HepG2 (cell line): ENCODE results near the gene AUTS2. TPM values are rescaled to one million over a fixed set of nuclear protein-coding genes. Genes with fewer than 3 reads are reported as not detected.

ENCODE experiments used
- ATAC-seq: fragments of 200-7000 bp; cut with Tn5 transposase; 3 replicates; pipeline ENCODE4 v1.9.1; 2020; ENCODE audit warnings: mild to moderate bottlenecking, moderate library complexity
- BruUV-seq: library from RNA; stranded (reverse); fragments of 400-500 nt; replicated peaks from 2 replicates; lab custom pipeline; 2021; lab: Mats Ljungman, UMichigan
- CTCF ChIA-PET: fragments of 300-600 bp; formaldehyde crosslinking; extraction: SDS; loops from one replicate; lab custom pipeline; 2021; ENCODE audit warnings: low total read pairs, inconsistent platforms, low intra/inter-chr PET ratio; lab: Yijun Ruan, JAX
- POLR2A ChIA-PET: fragments of 350-600 bp; sonication (Branson Sonifier 250); formaldehyde crosslinking; loops from one replicate; lab custom pipeline; 2020; ENCODE audit warnings: antibody characterized with exemption, inconsistent platforms; lab: Yijun Ruan, JAX
- DNase-seq: peaks from one replicate; pipeline ENCODE4 v3.0.0-alpha.2; 2015; ENCODE audit warnings: low spot score
- FAIRE-seq: peaks from 3 replicates; lab custom pipeline; 2011; peaks lifted over from hg19 to GRCh38; lab: Jason Lieb, UNC
- H2AFZ ChIP-seq: one replicate; pipeline ENCODE4 v1.6.1; 2011; ENCODE audit warnings: low read length, inconsistent platforms
- H3K27ac ChIP-seq: fragments of 300-600 bp; 3 replicates; pipeline ENCODE4 v1.8.0; 2011; ENCODE audit warnings: mixed run types, mild to moderate bottlenecking, mixed read lengths, low read length, inconsistent platforms; ENCODE audit not compliant: insufficient read depth; ENCODE audit errors: extremely low read length
- H3K27me3 ChIP-seq, 2 experiments: fragments of 200-600 bp in 1 of 2; 2 replicates in 1 of 2; 3 replicates in 1 of 2; pipeline versions ENCODE4 v1.6.0 to v1.8.0; 2011; ENCODE audit warnings: low read length in 2 of 2, mild to moderate bottlenecking in 2 of 2, moderate library complexity in 2 of 2, inconsistent platforms in 1 of 2; ENCODE audit not compliant: insufficient read depth in 2 of 2, control insufficient read depth in 1 of 2
- H3K36me3 ChIP-seq, 2 experiments: fragments of 200-600 bp in 1 of 2; replicated peaks in 1 of 2; 2 replicates in 1 of 2; 3 replicates in 1 of 2; pipeline versions ENCODE4 v1.5.1 to v1.8.0; 2011; ENCODE audit warnings: low read length in 2 of 2, inconsistent platforms in 1 of 2; ENCODE audit not compliant: insufficient read depth in 2 of 2, control insufficient read depth in 1 of 2
- H3K4me1 ChIP-seq: 2 replicates; pipeline ENCODE4 v1.5.1; 2012; ENCODE audit warnings: low read length, inconsistent platforms; ENCODE audit not compliant: insufficient read depth
- H3K4me2 ChIP-seq: 2 replicates; pipeline ENCODE4 v1.6.0; 2011; ENCODE audit warnings: low read depth, low read length, inconsistent platforms
- H3K4me3 ChIP-seq, 3 experiments: fragments of 200-600 bp in 1 of 3; sonication (generic), shearing (Covaris generic) in 1 of 3; replicated peaks in 1 of 3; 2 replicates each; pipeline ENCODE4 v1.5.1; 2011 to 2016; ENCODE audit warnings: low read length in 3 of 3, inconsistent platforms in 2 of 3, low read depth in 2 of 3, mild to moderate bottlenecking in 2 of 3, control low read depth in 1 of 3, mixed read lengths in 1 of 3; ENCODE audit not compliant: insufficient read depth in 1 of 3
- H3K79me2 ChIP-seq: one replicate; pipeline ENCODE4 v1.6.1; 2011; ENCODE audit warnings: low read length, inconsistent platforms; ENCODE audit not compliant: insufficient read depth
- H3K9ac ChIP-seq: 2 replicates; pipeline ENCODE4 v1.6.0; 2011; ENCODE audit warnings: mild to moderate bottlenecking, low read depth, low read length, inconsistent platforms; ENCODE audit not compliant: insufficient read depth
- H3K9me3 ChIP-seq: 2 replicates; pipeline ENCODE4 v1.5.1; 2012; ENCODE audit warnings: mild to moderate bottlenecking, low read length
- H4K20me1 ChIP-seq: 2 replicates; pipeline ENCODE4 v1.6.0; 2011; ENCODE audit warnings: inconsistent platforms, mild to moderate bottlenecking, low read length, moderate library complexity; ENCODE audit not compliant: insufficient read depth
- CHD2 ChIP-seq: IDR thresholded peaks from 2 replicates; pipeline ENCODE4 v1.6.1; 2011; ENCODE audit warnings: low read depth, low read length, improper control_type of control experiment
- CHD4 ChIP-seq: fragments of 200-600 bp; sonication (generic); IDR thresholded peaks from 2 replicates; pipeline ENCODE4 v1.7.0; 2017; ENCODE audit warnings: mild to moderate bottlenecking, low read length, borderline replicate concordance
- ELF1 ChIP-seq: sonication (generic); formaldehyde crosslinking; IDR thresholded peaks from 2 replicates; pipeline ENCODE4 v1.4.0; 2020; ENCODE audit warnings: missing genetic modification reagents
- GATA4 ChIP-seq: sonication (generic); IDR thresholded peaks from 2 replicates; pipeline ENCODE4 v1.6.1; 2016; ENCODE audit warnings: antibody characterized with exemption, low read depth, borderline replicate concordance
- HIVEP1 ChIP-seq: sonication (generic); formaldehyde crosslinking; IDR thresholded peaks from 2 replicates; pipeline ENCODE4 v1.4.0; 2020; ENCODE audit warnings: mild to moderate bottlenecking, missing genetic modification reagents
- IRF2 ChIP-seq: IDR thresholded peaks from 2 replicates; pipeline ENCODE4 v1.6.1; 2018; ENCODE audit warnings: missing genetic modification reagents, missing compliant biosample characterization
- KLF6 ChIP-seq: IDR thresholded peaks from 2 replicates; pipeline ENCODE4 v1.8.0; 2016; ENCODE audit warnings: missing biosample characterization, missing genetic modification reagents
- NFRKB ChIP-seq: fragments of 450-650 bp; IDR thresholded peaks from 2 replicates; pipeline ENCODE4 v1.6.1; 2017
- ZBTB7B ChIP-seq: sonication (generic); formaldehyde crosslinking; IDR thresholded peaks from 2 replicates; pipeline ENCODE4 v1.4.0; 2020; ENCODE audit warnings: missing genetic modification reagents
- ZSCAN21 ChIP-seq: sonication (generic); formaldehyde crosslinking; IDR thresholded peaks from 2 replicates; pipeline ENCODE4 v1.8.0; 2022; ENCODE audit warnings: mild to moderate bottlenecking, missing genetic modification reagents, moderate library complexity, borderline replicate concordance
- WGBS: methylation state at CpG from one replicate; pipeline ENCODE4 v1.1.6; 2017; ENCODE audit warnings: low lambda C conversion rate; 5-methylcytosine and 5-hydroxymethylcytosine counted together
- in situ Hi-C: cut with HindIII; loops from 2 replicates; pipeline ENCODE4 v1.10.0; 2017; ENCODE audit warnings: low pct_unique_long_range_greater_than_20kb; ENCODE audit not compliant: extremely low pct_ligation_motif_present
- intact Hi-C: fragments of 100-400 bp; cut with micrococcal nuclease; formaldehyde crosslinking; loops from one replicate; pipeline ENCODE4 v1.10.0; 2022; ENCODE audit not compliant: unreplicated experiment
- polyA plus RNA-seq, 8 experiments: library from polyadenylated mRNA; depleted of rRNA in 3 of 8; stranded (reverse) in 7 of 8; unstranded in 1 of 8; fragments of >200 nt; fragmentation: Illumina TruSeq in 4 of 8; extraction: Trizol in 4 of 8; gene quantifications; 2 replicates each; pipeline versions ENCODE4 v1.2.1 to v1.2.3, GENCODE V29; 2011 to 2016; ENCODE audit warnings: low read depth in 4 of 8, missing spikeins in 1 of 8, mixed read lengths in 1 of 8; ENCODE audit not compliant: insufficient read depth in 1 of 8
- total RNA-seq, 5 experiments: library from RNA; depleted of rRNA; stranded (reverse); fragments of >200 nt; fragmentation: Illumina TruSeq; extraction: Trizol; gene quantifications; 2 replicates each; pipeline ENCODE4 v1.2.3, GENCODE V29; 2016; ENCODE audit warnings: low read depth in 1 of 5
- TF ChIP-seq, protein P1 (sequence below): sonication (generic); formaldehyde crosslinking; IDR thresholded peaks from 2 replicates; pipeline ENCODE4 v1.4.0; 2020; ENCODE audit warnings: missing genetic modification reagents
- TF ChIP-seq, protein P2 (sequence below): sonication (generic); formaldehyde crosslinking; IDR thresholded peaks from 2 replicates; pipeline ENCODE4 v1.4.0; 2020; ENCODE audit warnings: mild to moderate bottlenecking, missing genetic modification reagents
- TF ChIP-seq, protein P3 (sequence below): sonication (generic); formaldehyde crosslinking; IDR thresholded peaks from 2 replicates; pipeline ENCODE4 v1.4.0; 2020; ENCODE audit warnings: missing genetic modification reagents, borderline replicate concordance
- TF ChIP-seq, protein P4 (sequence below): fragments of 450-650 bp; IDR thresholded peaks from 2 replicates; pipeline ENCODE4 v1.6.1; 2016

The AUTS2 gene
- total and polyA plus RNA-seq, 2 of the 13 experiments (the other 11 are each of a cell fraction or from before 2014, with no cell fraction given) = 0.38 TPM; not detected in 1

DNA sequence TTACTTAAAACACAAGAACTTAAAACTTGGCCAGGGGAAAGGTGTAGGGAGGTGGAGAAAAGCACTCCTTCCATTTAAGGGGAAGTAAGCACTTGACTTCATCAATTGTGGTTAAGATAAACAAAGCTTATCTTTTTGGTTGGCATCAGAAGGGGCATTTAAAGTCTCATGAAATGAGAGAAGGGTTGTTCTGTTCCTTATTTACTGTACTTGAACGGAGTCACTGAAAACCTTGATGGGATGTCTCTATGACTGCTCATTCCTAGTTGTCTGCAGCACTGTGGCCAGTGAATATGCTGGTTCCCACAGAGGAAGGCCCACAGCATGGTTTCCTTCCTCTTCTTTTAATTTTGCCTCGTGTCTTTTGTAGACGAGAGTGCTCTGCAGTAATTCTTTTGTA, 229.3 kb downstream of the AUTS2 start:
- FAIRE-seq = no peak
- Histone ChIP-seq H4K20me1 (no peaks in the 10 kb centered on the region), H3K79me2 (no peaks in the 10 kb centered on the region), H3K27ac (no peak overlapping the region), H3K9me3 (no peaks in the 10 kb centered on the region), H3K27me3 (no peaks in the 10 kb centered on the region), H3K4me2 (no peak overlapping the region), H3K36me3 (no peaks in the 10 kb centered on the region), H3K4me3 (no peak overlapping the region), H3K9ac (no peak overlapping the region), H3K4me1 (no peaks in the 10 kb centered on the region), H2AFZ (no peak overlapping the region)
- POLR2A ChIA-PET = no interaction called here
- ATAC-seq = no peak
- WGBS = 24% methylated on average over 3 of the region's 3 CpGs
- in situ Hi-C loops (no loop called here), intact Hi-C loops (no loop called here)
- DNase-seq = no peak
- CTCF ChIA-PET = no interaction called here
- TF ChIP-seq ZSCAN21 (CRISPR knock-in tag) (no peak), CHD2 (no peak)
- TF ChIP-seq, protein P1, sequence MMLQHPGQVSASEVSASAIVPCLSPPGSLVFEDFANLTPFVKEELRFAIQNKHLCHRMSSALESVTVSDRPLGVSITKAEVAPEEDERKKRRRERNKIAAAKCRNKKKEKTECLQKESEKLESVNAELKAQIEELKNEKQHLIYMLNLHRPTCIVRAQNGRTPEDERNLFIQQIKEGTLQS (CRISPR knock-in tag) = no peak
- TF ChIP-seq, protein P2, sequence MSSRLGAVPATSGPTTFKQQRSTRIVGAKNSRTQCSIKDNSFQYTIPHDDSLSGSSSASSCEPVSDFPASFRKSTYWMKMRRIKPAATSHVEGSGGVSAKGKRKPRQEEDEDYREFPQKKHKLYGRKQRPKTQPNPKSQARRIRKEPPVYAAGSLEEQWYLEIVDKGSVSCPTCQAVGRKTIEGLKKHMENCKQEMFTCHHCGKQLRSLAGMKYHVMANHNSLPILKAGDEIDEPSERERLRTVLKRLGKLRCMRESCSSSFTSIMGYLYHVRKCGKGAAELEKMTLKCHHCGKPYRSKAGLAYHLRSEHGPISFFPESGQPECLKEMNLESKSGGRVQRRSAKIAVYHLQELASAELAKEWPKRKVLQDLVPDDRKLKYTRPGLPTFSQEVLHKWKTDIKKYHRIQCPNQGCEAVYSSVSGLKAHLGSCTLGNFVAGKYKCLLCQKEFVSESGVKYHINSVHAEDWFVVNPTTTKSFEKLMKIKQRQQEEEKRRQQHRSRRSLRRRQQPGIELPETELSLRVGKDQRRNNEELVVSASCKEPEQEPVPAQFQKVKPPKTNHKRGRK (CRISPR knock-in tag) = no peak
- BruUV-seq = no TSS peak

DNA sequence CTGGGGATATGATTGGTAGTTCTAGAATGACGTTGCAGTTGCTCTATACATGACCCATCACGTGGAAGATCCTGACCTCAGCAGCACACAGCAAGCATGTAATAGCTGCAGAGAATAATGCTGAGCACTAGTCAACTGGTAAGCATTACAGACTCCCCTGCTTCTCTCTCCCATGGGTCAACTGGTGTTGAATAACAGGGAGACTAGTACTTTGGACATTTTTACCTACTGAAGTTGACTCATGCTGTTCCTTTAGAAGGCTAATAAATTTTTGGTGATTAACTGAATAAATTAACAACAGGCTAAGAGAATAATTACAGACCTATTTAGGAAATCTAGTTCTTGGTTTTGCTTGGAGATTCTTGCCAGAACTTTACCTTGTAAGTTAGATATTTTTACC, 234.1 kb downstream of the AUTS2 start:
- DNase-seq (no peak), FAIRE-seq (no peak), ATAC-seq (no peak)
- Histone ChIP-seq H4K20me1 (no peaks in the 10 kb centered on the region), H3K36me3 (no peaks in the 10 kb centered on the region), H3K4me3 (no peak overlapping the region), H3K79me2 (no peaks in the 10 kb centered on the region), H3K27ac (no peak overlapping the region), H3K9ac (no peak overlapping the region), H3K27me3 (no peaks in the 10 kb centered on the region), H3K9me3 (no peaks in the 10 kb centered on the region), H3K4me1 (no peaks in the 10 kb centered on the region), H3K4me2 (no peak overlapping the region), H2AFZ (no peak overlapping the region)
- in situ Hi-C loops (no loop called here), intact Hi-C loops (no loop called here)
- ChIA-PET POLR2A (no interaction called here), CTCF (no interaction called here)
- BruUV-seq = no TSS peak
- 0% methylated on average over 2 of the region's 2 CpGs for WGBS
- no peak for TF ChIP-seq CHD4
- TF ChIP-seq GATA4 = no peak
- TF ChIP-seq ELF1 (CRISPR knock-in tag) = no peak
- TF ChIP-seq KLF6 (CRISPR knock-in tag) = no peak
- no peak for TF ChIP-seq ZBTB7B (CRISPR knock-in tag)
- TF ChIP-seq HIVEP1 (CRISPR knock-in tag) = no peak
- TF ChIP-seq, protein P3, sequence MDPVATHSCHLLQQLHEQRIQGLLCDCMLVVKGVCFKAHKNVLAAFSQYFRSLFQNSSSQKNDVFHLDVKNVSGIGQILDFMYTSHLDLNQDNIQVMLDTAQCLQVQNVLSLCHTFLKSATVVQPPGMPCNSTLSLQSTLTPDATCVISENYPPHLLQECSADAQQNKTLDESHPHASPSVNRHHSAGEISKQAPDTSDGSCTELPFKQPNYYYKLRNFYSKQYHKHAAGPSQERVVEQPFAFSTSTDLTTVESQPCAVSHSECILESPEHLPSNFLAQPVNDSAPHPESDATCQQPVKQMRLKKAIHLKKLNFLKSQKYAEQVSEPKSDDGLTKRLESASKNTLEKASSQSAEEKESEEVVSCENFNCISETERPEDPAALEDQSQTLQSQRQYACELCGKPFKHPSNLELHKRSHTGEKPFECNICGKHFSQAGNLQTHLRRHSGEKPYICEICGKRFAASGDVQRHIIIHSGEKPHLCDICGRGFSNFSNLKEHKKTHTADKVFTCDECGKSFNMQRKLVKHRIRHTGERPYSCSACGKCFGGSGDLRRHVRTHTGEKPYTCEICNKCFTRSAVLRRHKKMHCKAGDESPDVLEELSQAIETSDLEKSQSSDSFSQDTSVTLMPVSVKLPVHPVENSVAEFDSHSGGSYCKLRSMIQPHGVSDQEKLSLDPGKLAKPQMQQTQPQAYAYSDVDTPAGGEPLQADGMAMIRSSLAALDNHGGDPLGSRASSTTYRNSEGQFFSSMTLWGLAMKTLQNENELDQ = no peak
- TF ChIP-seq IRF2 (CRISPR knock-in tag) = no peak
- no peak for TF ChIP-seq NFRKB
- TF ChIP-seq, protein P4, sequence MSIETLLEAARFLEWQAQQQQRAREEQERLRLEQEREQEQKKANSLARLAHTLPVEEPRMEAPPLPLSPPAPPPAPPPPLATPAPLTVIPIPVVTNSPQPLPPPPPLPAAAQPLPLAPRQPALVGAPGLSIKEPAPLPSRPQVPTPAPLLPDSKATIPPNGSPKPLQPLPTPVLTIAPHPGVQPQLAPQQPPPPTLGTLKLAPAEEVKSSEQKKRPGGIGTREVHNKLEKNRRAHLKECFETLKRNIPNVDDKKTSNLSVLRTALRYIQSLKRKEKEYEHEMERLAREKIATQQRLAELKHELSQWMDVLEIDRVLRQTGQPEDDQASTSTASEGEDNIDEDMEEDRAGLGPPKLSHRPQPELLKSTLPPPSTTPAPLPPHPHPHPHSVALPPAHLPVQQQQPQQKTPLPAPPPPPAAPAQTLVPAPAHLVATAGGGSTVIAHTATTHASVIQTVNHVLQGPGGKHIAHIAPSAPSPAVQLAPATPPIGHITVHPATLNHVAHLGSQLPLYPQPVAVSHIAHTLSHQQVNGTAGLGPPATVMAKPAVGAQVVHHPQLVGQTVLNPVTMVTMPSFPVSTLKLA = no peak
